Coronary artery (tissue), 2 donors: ENCODE data around the gene TSSK2.

Experiments
- DNase-seq: peaks from one replicate; pipeline ENCODE4 v3.0.0-alpha.2; 2017; ENCODE audit warnings: low spot score
- H3K27ac ChIP-seq, 2 donors: fragments of 200-600 bp; sonication (generic); one replicate each; pipeline ENCODE4 v1.5.1; 2016 to 2019
- H3K4me3 ChIP-seq: fragments of 200-600 bp; sonication (generic); 2 replicates; pipeline ENCODE4 v1.5.1; 2016; ENCODE audit warnings: mild to moderate bottlenecking, moderate library complexity
- TF ChIP-seq, protein P1 (sequence below): fragments of 200-600 bp; sonication (generic); IDR thresholded peaks from one replicate; pipeline ENCODE4 v1.5.1; 2019; ENCODE audit warnings: antibody characterized with exemption

TSSK2 gene

DNA sequence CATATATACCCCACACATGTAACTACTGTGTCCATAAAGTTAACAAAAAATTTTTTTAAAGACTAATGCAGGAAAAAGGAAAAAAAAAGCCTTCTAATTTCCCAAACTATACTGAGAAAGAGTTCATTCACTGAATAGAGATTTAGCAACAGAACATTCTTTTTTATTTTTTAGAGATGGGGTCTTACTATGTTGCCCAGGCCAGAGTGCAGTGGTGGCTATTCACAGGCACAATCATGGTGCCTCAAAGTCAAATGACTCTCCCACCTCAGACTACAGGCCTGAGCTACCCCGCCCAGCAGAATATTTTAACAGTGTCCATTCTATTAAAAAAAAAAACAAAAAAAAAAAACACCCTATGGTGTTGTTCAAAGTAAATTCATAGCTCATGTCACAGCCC is 34.6 kb upstream of the TSSK2 start:
- no peak overlapping the region for H3K27ac ChIP-seq
- no peak for DNase-seq
- TF ChIP-seq, protein P1, sequence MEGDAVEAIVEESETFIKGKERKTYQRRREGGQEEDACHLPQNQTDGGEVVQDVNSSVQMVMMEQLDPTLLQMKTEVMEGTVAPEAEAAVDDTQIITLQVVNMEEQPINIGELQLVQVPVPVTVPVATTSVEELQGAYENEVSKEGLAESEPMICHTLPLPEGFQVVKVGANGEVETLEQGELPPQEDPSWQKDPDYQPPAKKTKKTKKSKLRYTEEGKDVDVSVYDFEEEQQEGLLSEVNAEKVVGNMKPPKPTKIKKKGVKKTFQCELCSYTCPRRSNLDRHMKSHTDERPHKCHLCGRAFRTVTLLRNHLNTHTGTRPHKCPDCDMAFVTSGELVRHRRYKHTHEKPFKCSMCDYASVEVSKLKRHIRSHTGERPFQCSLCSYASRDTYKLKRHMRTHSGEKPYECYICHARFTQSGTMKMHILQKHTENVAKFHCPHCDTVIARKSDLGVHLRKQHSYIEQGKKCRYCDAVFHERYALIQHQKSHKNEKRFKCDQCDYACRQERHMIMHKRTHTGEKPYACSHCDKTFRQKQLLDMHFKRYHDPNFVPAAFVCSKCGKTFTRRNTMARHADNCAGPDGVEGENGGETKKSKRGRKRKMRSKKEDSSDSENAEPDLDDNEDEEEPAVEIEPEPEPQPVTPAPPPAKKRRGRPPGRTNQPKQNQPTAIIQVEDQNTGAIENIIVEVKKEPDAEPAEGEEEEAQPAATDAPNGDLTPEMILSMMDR = no peak
- H3K4me3 ChIP-seq = no peak overlapping the region

DNA sequence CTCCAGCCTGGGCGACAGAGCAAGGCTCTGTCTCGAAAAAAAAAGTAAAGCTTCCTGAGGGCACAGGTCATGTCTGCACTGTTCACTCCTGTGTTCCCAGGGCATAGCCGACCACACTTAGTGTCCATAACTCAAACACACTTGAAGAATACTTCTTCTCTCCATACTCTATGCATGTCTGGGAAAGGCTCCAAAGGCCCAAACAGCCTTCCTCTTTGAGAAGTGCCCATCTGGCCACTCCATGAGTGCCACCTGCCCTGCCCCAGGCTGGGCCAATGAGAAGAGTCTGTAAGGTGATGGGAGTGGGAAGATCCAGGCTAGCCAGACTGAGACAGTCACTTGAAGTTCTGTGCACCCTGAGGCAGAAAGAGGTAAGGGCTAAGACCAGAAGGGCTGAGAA is 33.6 kb upstream of the TSSK2 start:
- no peak overlapping the region for H3K4me3 ChIP-seq
- no peak overlapping the region for H3K27ac ChIP-seq
- TF ChIP-seq, protein P1 = no peak
- DNase-seq = peak; percentile 31

DNA sequence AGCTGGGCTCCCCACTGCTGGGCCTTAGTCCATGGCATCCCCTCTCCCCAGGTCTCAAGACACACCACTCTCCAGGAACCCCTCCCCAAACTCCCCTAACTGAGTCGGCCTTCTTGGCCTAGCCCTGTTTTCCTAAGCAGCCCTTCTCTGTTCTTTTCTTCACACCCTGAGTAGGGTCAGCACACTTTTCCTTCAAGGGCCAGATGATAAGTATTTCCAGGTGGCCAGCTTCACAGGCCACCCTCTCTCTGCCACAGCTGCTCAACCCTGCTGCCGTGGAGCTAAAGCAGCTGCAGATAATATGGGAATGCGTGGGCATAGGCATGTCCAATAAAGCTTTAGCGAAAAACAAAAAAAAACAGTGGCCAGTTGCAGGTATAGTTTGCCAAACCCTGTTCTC is 33.0 kb upstream of the TSSK2 start:
- TF ChIP-seq, protein P1 = no peak
- H3K27ac ChIP-seq = no peak overlapping the region
- no peak overlapping the region for H3K4me3 ChIP-seq
- DNase-seq = peak; percentile 4

DNA sequence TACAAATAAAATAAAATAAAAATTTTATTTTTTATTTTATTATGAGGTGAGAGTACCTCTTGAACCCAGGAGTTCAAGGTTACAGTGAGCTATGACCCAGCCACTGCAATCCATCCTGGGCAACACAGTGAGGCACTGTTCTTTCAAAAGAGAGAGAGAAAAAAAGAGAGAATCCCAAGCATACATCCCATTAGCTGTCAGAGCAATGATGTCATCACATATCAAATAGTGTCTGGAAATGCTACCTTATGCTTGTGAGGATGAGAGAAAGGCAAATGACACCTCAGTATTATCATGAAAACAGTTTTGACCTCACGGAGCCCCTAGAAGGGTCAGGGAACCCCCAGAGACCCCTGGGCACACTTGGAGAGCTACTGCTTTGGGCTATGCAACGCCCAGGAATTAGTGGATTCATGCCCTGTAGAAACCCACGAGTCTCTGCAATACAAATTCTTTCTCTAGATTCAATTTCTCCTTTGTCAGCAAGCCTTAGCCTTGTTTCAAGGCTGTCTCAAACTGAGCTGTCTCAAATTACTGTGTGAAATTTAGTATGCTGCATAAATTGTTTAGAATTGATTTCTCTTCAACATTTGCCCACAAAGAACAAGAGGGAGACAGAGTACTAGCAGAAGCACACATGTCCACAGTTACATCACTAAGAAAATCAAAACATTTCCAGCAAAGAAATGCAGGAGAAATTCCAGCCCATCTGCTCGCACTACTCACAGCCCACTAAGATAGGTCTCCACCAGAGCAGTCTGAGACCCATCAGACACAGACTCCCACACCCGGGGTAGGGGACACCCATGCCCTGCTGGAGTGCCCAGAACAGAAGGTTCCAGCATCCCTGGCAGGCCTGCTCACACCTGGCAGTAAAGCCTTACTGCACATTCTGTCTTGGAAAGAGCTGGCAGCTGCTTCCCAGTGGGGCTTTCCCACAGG is 27.0 kb upstream of the TSSK2 start:
- no peak for DNase-seq
- H3K27ac ChIP-seq = no peak overlapping the region
- no peak overlapping the region for H3K4me3 ChIP-seq
- TF ChIP-seq, protein P1 = no peak

DNA sequence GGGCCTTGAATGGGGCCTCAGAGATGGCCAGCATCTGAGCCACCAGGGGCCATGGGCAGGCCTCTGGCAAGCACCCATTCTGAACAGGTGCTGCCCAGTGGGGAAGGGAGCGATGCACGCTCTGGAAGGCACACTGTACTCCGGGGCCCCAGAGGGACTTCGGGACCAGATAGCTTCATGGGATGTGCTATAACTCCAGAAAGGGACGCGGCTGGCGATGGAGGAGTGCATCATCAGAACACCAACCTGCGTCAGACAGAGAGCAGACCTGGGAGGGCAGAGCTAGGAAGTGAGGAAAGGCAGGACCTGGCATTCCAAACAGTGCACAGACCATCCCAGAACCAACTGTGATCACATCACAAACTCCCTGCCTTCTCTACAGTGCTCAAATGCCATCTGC is 25.7 kb upstream of the TSSK2 start:
- Histone ChIP-seq H3K27ac (no peak overlapping the region), H3K4me3 (no peak overlapping the region)
- DNase-seq = no peak
- TF ChIP-seq, protein P1 = no peak

DNA sequence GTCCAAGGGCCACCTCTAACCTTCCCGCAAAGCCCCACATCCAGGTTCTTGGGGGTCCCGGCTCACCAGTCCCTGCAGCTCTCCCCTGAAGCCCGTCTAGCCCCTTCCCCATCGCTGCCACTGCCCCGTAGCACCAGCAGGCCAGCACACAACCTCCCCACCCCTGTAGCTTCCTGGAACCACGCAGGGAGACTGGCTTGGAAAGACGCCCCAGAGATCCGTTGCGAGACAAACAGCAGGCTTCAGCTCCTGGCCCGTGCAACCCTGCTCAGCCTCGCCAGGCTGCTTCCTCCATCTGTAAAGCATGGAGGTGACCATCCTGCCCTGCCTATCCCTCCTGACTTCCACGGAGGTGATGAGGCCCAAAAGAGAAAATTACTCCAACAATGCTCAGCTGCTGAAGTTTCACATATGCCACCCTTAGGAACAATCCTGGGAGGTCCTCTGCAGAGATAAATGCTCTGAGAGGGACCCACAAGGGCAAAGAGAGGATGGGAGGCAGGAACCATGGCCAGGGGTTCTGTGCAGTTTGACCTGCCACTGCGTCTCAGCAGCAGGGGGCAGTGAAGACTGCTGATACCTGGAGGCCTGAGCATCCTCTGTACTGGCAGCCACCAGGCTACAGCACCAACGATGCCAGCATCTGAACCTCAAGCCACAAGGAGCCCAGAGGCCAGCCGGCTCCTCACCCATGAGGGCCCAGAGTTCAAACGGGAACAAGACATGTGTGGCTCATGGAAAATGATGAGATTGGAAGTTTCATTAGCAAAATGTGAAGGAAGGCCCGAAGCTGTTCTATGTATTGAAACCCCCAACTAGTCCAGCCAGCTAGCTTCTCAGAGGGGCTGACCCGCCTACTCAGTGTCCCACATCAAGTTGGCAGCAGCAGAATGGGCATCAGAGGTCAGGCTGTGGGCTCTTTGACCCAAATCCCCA is 25.0 kb upstream of the TSSK2 start:
- DNase-seq = no peak
- Histone ChIP-seq H3K27ac (no peak overlapping the region), H3K4me3 (no peak overlapping the region)
- TF ChIP-seq, protein P1 = no peak
